Mucosa of descending colon (tissue), 3 donors: ENCODE measurements around the gene SPPL2A. TPM values are rescaled to one million over a fixed set of nuclear protein-coding genes. Genes with fewer than 3 reads are reported as not detected.
A peak's percentile ranks its signal among the peaks of the same experiment; 100 is the strongest.

Experiments used
- ATAC-seq: fragments of 200-7000 bp; cut with Tn5 transposase; one replicate; pipeline ENCODE4 v1.9.1; 2020; ENCODE audit warnings: mild to moderate bottlenecking, moderate library complexity
- DNase-seq, 3 donors: peaks; one replicate each; pipeline ENCODE4 v3.0.0-alpha.2; 2020
- H3K36me3 ChIP-seq: fragments of 200-600 bp; one replicate; pipeline ENCODE4 v1.8.0; 2021; ENCODE audit warnings: low read depth, mild to moderate bottlenecking
- H3K4me1 ChIP-seq: fragments of 200-600 bp; one replicate; pipeline ENCODE4 v1.8.0; 2021; ENCODE audit warnings: low read depth, mild to moderate bottlenecking
- H3K4me3 ChIP-seq: fragments of 200-600 bp; one replicate; pipeline ENCODE4 v1.8.0; 2021; ENCODE audit warnings: mild to moderate bottlenecking
- H3K9me3 ChIP-seq: fragments of 200-600 bp; one replicate; pipeline ENCODE4 v1.8.0; 2021; ENCODE audit warnings: mild to moderate bottlenecking
- intact Hi-C, 2 donors: fragments of 100-400 bp; cut with DNase I in 1 of 2; cut with micrococcal nuclease in 1 of 2; formaldehyde crosslinking; loops; one replicate each; pipeline versions ENCODE4 v1.11.0 to v1.11.1; 2022; cut with DNase I, micrococcal nuclease
- total RNA-seq, 3 donors: library from RNA; stranded (reverse); fragmentation: NEBNext Ultra II Directional in 2 of 3; extraction: Animal tissue kit (Norgen Biotek cat#: 25700) in 2 of 3; gene quantifications; one replicate each; pipeline versions ENCODE4 v1.2.1 to v1.2.4, GENCODE V29; 2021 to 2023
- TF ChIP-seq, protein P1 (sequence below): fragments of 200-600 bp; IDR thresholded peaks from one replicate; pipeline ENCODE4 v1.8.0; 2022; ENCODE audit warnings: antibody characterized with exemption, mild to moderate bottlenecking
- donor health status: DM: no; HTN: no; CAD: no; lungs with moderate emphysema.
- donor health status: DM: no; HTN: no; CAD: no.
- donor health status: DM: no; HTN: yes; CAD: no.

SPPL2A gene
- total RNA-seq, 3 donors from 2014 or later: 167 to 341 (median 287) TPM

DNA sequence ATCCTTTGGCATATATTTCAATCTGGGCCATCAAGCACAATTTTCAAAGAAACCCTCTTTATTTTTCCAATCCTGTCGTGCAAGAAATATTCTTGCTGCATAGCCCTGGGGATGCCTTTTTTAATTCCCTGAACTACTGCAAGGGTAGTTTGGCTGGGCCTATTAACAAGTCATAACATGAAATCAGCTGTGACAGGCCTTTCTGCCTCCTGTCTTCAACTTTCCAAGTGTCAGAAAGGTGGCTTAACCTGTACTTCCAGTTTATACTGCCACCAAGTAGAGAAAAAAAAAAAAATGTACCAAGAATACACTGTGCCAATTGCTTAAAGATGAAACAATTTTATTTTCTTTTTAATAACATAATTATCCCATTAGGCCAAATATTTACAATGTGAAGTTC, 32.4 kb upstream of the SPPL2A start:
- H3K4me3 ChIP-seq: no peak overlapping the region
- ATAC-seq: peak; percentile 33
- intact Hi-C loops: no loop called here
- H3K4me1 ChIP-seq: peaks cover 28% of the 10 kb centered on the region
- H3K9me3 ChIP-seq: no peaks in the 10 kb centered on the region
- DNase-seq: peak in 1 of 3 donors; percentile 45
- no peaks in the 10 kb centered on the region for H3K36me3 ChIP-seq
- TF ChIP-seq, protein P1, sequence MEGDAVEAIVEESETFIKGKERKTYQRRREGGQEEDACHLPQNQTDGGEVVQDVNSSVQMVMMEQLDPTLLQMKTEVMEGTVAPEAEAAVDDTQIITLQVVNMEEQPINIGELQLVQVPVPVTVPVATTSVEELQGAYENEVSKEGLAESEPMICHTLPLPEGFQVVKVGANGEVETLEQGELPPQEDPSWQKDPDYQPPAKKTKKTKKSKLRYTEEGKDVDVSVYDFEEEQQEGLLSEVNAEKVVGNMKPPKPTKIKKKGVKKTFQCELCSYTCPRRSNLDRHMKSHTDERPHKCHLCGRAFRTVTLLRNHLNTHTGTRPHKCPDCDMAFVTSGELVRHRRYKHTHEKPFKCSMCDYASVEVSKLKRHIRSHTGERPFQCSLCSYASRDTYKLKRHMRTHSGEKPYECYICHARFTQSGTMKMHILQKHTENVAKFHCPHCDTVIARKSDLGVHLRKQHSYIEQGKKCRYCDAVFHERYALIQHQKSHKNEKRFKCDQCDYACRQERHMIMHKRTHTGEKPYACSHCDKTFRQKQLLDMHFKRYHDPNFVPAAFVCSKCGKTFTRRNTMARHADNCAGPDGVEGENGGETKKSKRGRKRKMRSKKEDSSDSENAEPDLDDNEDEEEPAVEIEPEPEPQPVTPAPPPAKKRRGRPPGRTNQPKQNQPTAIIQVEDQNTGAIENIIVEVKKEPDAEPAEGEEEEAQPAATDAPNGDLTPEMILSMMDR: no peak

DNA sequence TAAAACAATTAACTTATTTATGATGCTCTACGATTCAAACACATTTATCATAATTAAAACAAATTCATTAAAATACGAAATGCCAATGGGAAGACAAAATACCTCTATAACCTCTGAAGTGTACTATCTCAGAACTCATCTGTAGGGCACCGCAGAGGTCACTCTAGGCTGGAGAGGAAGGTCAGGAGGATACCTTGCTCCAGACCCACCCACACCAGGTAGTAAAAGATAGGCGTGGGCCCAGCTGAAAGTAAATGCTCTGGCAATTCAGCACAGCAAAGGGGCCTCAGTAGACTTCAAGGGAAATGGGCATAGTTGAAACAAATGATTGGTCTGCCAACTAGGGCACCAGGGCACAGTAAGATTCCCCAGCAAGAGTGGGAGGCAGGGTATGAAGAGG, 26.0 kb upstream of the SPPL2A start:
- no peaks in the 10 kb centered on the region for H3K36me3 ChIP-seq
- H3K9me3 ChIP-seq: no peaks in the 10 kb centered on the region
- ATAC-seq (peak; percentile 85), DNase-seq (peak; percentile 57 to 88 (median 68))
- TF ChIP-seq, protein P1: no peak
- H3K4me3 ChIP-seq: no peak overlapping the region
- intact Hi-C loops: no loop called here
- peaks cover 22% of the 10 kb centered on the region for H3K4me1 ChIP-seq

DNA sequence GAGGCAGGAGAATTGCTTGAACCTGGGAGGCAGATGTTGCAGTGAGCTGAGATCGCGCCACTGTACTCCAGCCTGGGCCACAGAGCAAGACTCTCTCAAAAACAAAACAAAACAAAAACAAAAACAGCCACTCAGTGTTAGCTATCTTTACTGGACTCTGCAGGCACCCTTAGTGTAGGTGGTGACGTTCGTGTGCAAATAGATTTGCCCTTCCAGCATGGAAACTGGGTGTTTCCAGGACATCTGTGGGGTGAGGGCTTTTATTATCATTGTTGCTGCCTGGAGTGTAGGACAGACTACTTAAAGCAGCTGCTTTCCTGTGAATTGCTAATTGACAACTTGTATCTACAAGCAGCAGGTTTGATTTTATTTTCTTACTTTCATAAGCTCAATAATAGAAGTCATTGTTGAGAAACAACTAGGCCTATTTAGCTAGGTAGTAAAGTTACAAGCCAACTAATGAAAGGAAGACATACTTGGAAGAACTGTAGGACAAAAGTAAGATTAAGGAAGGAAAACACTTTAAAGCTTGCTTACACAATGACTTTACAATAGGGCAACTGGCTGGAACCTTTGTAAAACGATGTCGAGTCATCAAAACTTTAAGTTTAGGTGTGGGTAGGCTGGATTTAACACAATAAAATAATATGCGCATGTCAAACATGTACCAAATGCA, 25.4 kb upstream of the SPPL2A start:
- ATAC-seq (peak; percentile 81), DNase-seq (peak in 1 of 3 donors; percentile 66)
- no peak overlapping the region for H3K4me3 ChIP-seq

DNA sequence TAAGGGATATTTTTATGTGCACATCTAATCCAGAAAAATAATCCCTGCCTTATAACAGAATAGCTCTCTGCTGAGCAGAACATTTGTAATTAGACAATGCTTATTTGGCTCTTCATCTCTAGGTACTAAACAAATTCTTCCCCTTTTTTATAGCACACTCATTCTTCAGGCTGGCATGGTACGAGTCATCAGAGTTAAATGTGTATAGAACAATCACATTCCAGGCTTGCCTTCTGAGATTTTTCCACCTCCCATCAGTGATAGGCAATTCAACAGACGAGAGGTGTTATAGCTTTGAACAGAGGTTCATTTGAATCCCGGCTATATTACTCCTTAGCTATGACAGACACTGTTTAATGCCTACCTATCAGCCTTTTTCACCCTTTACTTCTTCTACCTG, 21.4 kb upstream of the SPPL2A start:
- Histone ChIP-seq H3K36me3 (no peaks in the 10 kb centered on the region), H3K4me1 (peaks cover 6% of the 10 kb centered on the region), H3K9me3 (no peaks in the 10 kb centered on the region), H3K4me3 (no peak overlapping the region)
- no peak for DNase-seq
- TF ChIP-seq, protein P1: no peak
- ATAC-seq: peak; percentile 10
- intact Hi-C loops: no loop called here

More for the DNA sequence above, 25.4 kb upstream of the SPPL2A start:
- Histone ChIP-seq H3K36me3 (no peaks in the 10 kb centered on the region), H3K4me1 (peaks cover 22% of the 10 kb centered on the region), H3K9me3 (no peaks in the 10 kb centered on the region)
- intact Hi-C loops: no loop called here
- TF ChIP-seq, protein P1: no peak

DNA sequence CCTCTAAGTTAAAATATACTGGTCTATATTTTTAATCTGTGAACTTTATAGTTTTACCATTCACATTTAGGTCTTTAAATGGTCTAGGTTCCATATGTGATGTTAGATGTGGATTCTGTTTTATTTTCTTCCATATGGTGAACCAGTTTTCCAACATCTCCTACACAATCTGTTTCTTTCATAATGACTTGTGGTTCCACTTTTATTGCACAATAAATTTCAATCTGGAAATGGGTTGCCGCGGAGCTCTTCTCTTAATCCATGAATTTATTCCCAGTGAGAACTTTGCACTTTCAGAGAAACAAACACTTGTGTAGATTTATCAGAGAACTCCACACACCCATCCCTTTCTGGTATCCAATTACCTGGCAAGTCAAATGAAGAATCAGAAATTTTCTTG, 20.9 kb upstream of the SPPL2A start:
- ATAC-seq: peak; percentile 6
- Histone ChIP-seq H3K36me3 (no peaks in the 10 kb centered on the region), H3K9me3 (no peaks in the 10 kb centered on the region), H3K4me1 (peaks cover 6% of the 10 kb centered on the region), H3K4me3 (no peak overlapping the region)
- DNase-seq: no peak
- intact Hi-C loops: no loop called here
- TF ChIP-seq, protein P1: no peak
